Measurements from ENCODE around the gene YWHAQ.

DNA sequence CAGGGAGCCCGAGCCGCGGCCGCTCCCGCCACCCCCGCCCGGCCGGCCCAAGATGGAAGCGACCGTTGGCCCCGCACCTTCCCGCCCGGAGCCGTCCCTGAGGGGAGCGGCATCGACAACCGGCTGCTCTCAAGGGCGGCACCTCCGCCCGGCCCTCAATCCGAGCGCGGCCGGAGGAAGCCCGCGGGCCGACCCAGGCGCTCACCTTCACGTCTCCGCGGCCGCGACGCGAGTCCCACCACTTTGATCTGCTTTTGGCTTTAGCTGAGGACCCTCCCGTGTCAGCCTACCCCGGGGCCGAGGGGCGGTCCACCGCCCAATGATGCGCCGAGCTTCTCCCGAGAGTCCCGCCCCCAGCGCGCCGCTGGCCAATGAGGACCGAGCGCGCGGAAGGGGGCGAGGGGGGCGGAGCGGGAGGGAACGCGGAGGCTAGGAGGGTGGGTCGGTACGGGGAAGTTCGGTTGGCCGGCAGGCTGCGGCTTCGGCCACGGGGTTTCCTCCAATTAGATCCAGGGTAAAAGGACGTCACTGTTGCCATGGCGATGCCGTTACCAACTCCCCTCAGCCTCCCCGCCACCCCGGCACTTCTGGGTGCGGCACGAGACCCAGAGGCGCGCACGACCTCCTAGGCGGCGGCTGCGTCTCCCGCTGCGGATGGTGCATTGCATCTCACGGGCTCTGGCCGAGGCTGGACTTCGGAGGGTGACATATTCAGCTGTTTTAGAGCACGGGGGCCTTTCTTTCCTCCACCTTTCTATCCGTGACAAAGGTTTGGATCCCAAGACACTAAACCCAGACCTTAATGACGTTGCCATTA lies at the start of gene YWHAQ:
- TF ChIP-seq, protein P1, sequence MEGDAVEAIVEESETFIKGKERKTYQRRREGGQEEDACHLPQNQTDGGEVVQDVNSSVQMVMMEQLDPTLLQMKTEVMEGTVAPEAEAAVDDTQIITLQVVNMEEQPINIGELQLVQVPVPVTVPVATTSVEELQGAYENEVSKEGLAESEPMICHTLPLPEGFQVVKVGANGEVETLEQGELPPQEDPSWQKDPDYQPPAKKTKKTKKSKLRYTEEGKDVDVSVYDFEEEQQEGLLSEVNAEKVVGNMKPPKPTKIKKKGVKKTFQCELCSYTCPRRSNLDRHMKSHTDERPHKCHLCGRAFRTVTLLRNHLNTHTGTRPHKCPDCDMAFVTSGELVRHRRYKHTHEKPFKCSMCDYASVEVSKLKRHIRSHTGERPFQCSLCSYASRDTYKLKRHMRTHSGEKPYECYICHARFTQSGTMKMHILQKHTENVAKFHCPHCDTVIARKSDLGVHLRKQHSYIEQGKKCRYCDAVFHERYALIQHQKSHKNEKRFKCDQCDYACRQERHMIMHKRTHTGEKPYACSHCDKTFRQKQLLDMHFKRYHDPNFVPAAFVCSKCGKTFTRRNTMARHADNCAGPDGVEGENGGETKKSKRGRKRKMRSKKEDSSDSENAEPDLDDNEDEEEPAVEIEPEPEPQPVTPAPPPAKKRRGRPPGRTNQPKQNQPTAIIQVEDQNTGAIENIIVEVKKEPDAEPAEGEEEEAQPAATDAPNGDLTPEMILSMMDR (IDR thresholded peaks at IDR 0.05; ENCODE audit: insufficient read depth, low read depth, low read length), result no peak
- no peak for TF ChIP-seq EZH2 (IDR thresholded peaks at IDR 0.05; ENCODE audit: insufficient read depth, low read length)

Measured in astrocyte (in vitro differentiated cells and primary cell).